KG1 (cell line): Measurements from ENCODE around the gene CIROP.

Experiments
- DNase-seq: peaks from one replicate; lab custom pipeline; 2025; lab: John Stamatoyannopoulos, UW

CIROP gene

DNA sequence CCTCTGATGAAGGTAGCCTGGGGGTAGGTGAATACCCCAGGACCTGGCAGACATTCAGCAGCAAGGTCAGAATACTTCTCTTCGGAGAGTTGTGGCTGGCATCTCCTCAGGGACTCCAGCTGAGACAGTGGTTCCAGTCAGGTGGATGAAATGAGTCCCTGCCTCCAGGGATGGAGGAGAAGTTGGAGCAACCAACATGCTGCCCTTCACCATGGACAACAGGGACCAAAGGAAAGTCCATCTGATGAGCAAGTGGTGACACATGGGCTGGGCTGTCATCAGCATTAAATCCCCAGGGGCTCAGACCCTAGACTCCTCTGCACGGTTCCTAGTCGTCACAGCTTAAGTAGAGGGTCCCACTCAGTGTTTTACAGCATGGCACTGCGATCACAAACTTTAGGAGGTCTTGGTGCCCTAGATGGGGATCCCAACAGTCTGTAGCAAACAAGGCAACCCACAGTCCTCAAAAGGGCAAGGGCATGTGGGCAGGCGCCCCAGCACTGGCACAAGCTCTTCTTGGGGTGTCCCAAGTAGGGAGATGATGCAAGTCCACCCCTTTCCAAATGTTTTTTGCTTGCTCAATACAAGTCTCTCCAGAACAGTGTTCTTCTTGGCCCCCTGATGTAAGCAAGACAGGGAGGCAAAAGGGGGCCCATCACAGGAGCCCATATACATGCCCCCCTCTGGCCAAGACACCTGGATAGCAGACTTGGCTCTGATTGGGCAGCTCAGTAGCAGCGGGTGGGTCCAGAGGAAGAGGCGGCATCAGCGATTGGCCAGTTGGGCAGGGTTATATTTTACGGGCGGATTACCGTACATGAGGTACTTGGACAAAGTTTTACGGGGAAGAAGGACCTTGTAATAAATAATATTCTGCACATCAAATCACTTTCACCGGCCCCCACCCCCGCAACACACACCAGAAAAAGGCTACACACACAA is 36.7 kb downstream of the CIROP start:
- no peak for DNase-seq

DNA sequence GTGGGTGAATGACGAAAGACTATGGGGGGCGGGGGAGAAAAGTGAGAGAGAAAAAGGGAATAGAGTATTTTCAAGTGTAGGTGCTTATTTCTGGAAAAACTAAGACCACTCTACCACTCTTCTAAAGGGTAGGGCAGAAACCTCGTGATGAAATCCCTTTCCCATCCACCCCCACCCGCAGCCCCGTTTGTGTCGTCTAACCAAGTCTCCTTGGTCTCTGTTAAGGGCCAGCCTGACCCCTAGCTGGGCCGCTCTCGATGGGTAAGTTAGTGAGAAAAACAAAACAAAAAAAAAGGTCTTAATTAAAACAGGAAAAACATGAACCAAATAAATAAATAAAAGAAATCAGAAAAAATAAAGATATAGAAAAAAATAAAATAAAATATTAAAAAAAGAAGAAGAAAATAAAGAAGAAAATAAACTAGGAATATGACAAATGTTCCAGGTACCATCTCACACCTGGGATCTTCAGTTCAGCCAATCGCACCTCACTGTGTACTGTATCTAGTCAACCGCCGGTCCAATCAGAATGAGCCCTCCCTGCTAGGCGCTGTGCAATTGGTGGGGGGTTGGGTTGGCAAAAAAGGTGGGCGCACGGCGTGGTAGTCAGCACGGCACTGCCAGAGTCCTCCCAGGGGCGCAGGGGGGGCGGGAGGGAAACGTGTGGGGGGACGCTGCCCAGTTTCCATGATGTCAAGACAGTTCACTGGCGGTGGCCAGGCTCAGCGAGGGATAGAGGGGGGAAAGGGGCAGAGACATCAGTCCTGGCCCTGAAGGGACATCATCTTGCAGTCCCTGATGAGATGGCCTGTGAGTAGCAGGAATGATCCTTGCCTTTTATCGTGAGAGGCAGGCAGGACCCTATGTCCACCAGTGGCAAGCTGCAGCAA is 37.7 kb downstream of the CIROP start:
- no peak for DNase-seq

DNA sequence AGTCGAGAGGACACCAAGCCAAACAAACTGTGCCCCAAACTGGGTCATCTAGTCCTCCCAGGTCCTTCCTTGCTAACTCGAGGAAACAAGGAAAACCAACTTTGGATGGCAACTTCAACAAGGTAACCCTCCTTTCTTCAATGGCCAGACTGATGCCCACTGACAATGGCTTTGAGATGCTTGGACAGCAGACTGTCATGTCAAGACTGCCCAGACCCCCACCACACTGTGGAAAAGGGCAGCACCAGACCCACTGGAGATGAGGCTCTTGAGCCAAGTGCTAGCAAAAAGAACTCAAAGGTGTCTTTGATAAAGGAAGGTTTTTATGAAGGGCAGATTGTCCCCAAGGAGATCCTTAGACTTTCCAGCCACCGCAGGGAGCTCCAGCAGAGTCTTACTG is 38.4 kb downstream of the CIROP start:
- no peak for DNase-seq

GRCh38 chr14:23063601-23064000 is 41.2 kb downstream of the CIROP start:
- no peak for DNase-seq

DNA sequence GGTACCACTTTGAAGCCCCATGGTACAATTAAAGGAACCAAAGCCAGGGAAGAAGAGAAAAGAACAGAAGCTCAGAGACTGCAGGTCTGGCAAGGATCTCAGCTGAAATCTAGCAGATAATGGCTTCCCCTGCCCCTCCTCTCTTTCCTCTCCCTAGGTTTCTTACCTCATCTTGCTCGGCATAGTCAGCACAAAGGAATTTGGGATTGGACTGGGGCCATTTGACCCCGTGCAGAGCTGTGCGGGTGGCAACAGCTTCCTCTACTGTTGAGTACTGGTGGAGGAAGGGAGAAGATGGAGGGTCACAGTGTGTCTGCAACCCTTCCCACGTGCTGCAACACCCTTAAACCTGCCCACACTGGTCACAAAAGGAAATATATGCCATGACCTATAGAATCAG is 42.8 kb downstream of the CIROP start:
- DNase-seq, result no peak

- no peak for DNase-seq
Observed at GRCh38 chr14:23060536-23061260, 44.1 kb downstream of the CIROP start.

GRCh38 chr14:23058654-23059504 is 45.9 kb downstream of the CIROP start:
- DNase-seq, result no peak

DNA sequence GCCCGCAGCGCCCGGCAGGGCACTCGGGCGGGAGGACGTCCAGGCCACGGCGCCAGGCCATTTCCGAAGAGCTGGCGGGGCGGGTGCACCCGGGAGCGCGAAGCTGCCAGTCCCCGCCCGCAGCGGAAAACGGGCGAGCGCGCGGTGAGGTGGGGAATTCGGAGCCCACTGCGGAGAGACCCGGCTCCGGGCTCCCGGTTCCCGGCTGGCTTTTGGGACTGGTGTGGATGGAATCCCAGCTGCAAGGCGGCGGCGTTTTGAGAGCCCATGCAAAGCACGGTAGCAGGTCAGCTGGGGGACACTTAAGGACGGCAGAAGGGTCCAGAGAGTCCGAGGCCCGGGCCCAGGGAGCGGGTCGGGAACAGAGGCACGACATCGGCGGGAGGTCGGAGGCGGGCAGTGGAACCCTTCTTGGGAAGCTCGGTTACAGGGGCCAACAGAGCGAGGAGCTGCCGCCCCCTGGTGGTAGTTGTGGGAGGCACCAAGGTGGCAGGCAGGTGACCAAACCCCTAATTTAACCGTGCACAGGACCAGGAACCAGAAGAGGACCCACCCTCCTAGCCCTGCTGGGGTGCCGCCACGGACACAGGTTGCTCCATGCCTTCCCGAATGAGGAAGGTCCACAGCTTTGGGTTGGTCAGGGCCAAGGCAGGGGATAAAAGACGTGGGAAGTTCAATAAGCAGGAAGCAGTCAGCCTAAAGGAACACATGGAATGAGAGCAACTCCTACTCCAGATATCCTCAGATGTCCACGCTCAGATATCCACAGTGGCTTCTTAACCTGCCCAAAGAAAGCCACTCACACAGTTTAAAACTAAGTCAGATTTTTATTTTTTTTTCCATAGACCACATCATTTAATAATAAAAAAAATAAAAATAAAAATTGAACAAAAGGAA is 46.8 kb downstream of the CIROP start:
- no peak for DNase-seq

GRCh38 chr14:23056956-23057756 is 47.6 kb downstream of the CIROP start, which contains the start of gene CDH24:
TSS of gene CDH24 (minus strand) at chr14:23057520. CDS start at chr14:23055733, 1,787 bp downstream.
- no peak for DNase-seq

DNA sequence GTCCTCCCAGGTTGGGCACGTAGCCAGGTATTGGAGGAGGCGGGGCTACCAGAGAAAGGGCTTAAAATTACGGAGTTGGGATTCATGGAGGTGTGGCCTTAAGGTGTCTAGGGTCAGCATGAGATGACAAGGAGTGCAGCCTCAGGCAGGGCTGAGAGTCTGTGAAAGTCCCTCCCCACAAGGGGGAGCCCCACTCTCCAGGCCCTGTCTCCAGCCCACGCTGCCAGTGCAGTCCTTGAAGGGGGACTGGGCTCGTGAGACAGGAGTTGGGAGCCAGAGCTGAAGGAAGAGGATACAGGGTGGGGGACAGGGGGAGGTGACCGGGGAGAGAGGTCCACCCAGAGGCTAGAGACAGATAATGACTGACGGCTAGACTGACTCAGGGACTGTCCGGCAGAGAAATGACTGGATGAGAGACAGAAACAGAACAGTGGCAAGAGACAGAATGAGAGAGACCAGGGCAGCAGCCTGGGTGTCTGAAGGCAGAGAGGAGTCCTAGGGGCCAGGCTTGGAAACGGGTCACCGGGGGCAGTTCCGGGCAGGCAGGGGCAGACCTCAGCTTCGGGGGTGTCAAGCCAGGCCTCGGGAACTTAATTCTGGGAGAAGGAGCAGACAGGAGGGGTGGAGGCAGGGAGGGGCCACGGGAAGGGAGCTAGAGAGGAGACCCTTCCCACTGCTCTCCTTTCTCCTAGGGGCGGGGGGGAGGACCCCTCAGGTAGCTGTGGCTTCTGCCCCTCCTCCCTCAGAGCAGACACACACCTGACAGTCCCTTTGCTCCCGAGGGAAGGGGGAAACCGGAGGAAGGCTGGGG is 48.4 kb downstream of the CIROP start:
- DNase-seq, result no peak

GRCh38 chr14:23055621-23056144 is 49.1 kb downstream of the CIROP start:
- DNase-seq, result no peak

GRCh38 chr14:23055147-23055550 is 49.6 kb downstream of the CIROP start:
- no peak for DNase-seq

GRCh38 chr14:23054000-23054811 is 50.6 kb downstream of the CIROP start:
- DNase-seq, result no peak

DNA sequence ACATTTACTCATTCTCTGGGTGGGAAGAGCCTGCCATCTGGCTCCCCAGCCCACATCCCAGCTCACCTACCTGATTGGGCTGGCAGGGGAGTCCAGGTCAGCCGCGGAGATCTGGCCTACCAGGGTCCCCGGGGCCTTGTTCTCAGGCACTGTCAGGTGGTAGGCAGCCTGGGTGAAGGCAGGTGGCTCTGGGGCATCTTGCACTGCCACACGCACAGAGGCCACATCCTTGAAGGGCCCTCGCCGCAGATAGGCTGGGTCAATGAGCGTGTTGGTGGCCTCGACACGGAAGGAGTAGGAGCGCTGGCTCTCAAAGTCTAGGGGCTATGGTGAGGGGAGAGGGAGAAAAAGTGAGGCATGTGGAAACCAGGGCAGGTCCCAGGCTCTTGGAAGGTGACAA is 51.4 kb downstream of the CIROP start:
- DNase-seq, result no peak

GRCh38 chr14:23052671-23053070 is 52.1 kb downstream of the CIROP start:
- no peak for DNase-seq

- no peak for DNase-seq
Observed at GRCh38 chr14:23052182-23052623, 52.6 kb downstream of the CIROP start.
